ENCODE measurements around the gene RADX. TPM values are rescaled to one million over a fixed set of nuclear protein-coding genes. Genes with fewer than 3 reads are reported as not detected.
"Not testable (repeated sequence)": the region's sequence is repeated elsewhere in the genome, so short reads cannot be mapped to it uniquely, and the experiment has no call there.

Gene RADX
- polyA plus RNA-seq, 2 donors: 1.1 to 2.0 TPM

- H3K27ac ChIP-seq (ENCODE audit: low read depth in 2 of 2, low read length in 1 of 2): no peak overlapping the region
- H3K27me3 ChIP-seq (ENCODE audit: control insufficient read depth in 1 of 2, insufficient read depth in 2 of 2, low read length in 2 of 2): peaks cover 0 to 4% of the 10 kb centered on the region in 2 donors
- WGBS, 2 donors: 14 to 43% methylated on average over 1 of the region's 1 CpG
- no peaks in the 10 kb centered on the region for H3K36me3 ChIP-seq (ENCODE audit: control insufficient read depth in 2 of 2, insufficient read depth in 2 of 2, low read length in 1 of 2)
- H3K4me1 ChIP-seq (ENCODE audit: control insufficient read depth in 2 of 2, insufficient read depth in 2 of 2, low read length in 1 of 2): no peaks in the 10 kb centered on the region
- H3K4me3 ChIP-seq (ENCODE audit: low read depth in 1 of 2, low read length in 2 of 2): peak overlapping the region; percentile 43 to 57
- H3K9me3 ChIP-seq (ENCODE audit: control insufficient read depth in 2 of 2, insufficient read depth in 1 of 2, low read depth in 1 of 2, low read length in 1 of 2): peaks cover 0 to 4% of the 10 kb centered on the region in 2 donors
Measured at GRCh38 chrX:106611317-106611678, 480 bp upstream of the RADX start.

- Histone ChIP-seq H3K36me3 (ENCODE audit: control insufficient read depth in 2 of 2, insufficient read depth in 2 of 2, low read length in 1 of 2) (no peaks in the 10 kb centered on the region), H3K27ac (ENCODE audit: low read depth in 2 of 2, low read length in 1 of 2) (no peak overlapping the region), H3K9me3 (ENCODE audit: control insufficient read depth in 2 of 2, insufficient read depth in 1 of 2, low read depth in 1 of 2, low read length in 1 of 2) (peaks cover 0 to 4% of the 10 kb centered on the region in 2 donors), H3K27me3 (ENCODE audit: control insufficient read depth in 1 of 2, insufficient read depth in 2 of 2, low read length in 2 of 2) (peaks cover 0 to 4% of the 10 kb centered on the region in 2 donors), H3K4me3 (ENCODE audit: low read depth in 1 of 2, low read length in 2 of 2) (peak overlapping the region; percentile 43 to 57), H3K4me1 (ENCODE audit: control insufficient read depth in 2 of 2, insufficient read depth in 2 of 2, low read length in 1 of 2) (no peaks in the 10 kb centered on the region)
- 3 to 21% methylated on average over 8 of the region's 8 CpGs for WGBS, 2 donors
Measured at GRCh38 chrX:106612393-106612763, 600 bp downstream of the RADX start.

- WGBS, 2 donors: 17 to 35% methylated on average over 4 of the region's 4 CpGs
- H3K27ac ChIP-seq (ENCODE audit: low read depth in 2 of 2, low read length in 1 of 2): no peak overlapping the region
- no peaks in the 10 kb centered on the region for H3K4me1 ChIP-seq (ENCODE audit: control insufficient read depth in 2 of 2, insufficient read depth in 2 of 2, low read length in 1 of 2)
- H3K36me3 ChIP-seq (ENCODE audit: control insufficient read depth in 2 of 2, insufficient read depth in 2 of 2, low read length in 1 of 2): no peaks in the 10 kb centered on the region
- peaks cover 0 to 4% of the 10 kb centered on the region in 2 donors for H3K9me3 ChIP-seq (ENCODE audit: control insufficient read depth in 2 of 2, insufficient read depth in 1 of 2, low read depth in 1 of 2, low read length in 1 of 2)
- H3K27me3 ChIP-seq (ENCODE audit: control insufficient read depth in 1 of 2, insufficient read depth in 2 of 2, low read length in 2 of 2): peaks cover 0 to 4% of the 10 kb centered on the region in 2 donors
- peak overlapping the region in 1 of 2 donors; percentile 43 for H3K4me3 ChIP-seq (ENCODE audit: low read depth in 1 of 2, low read length in 2 of 2)
Measured at GRCh38 chrX:106613277-106613676, 1.5 kb downstream of the RADX start.

- Histone ChIP-seq H3K36me3 (ENCODE audit: control insufficient read depth in 2 of 2, insufficient read depth in 2 of 2, low read length in 1 of 2) (no peaks in the 10 kb centered on the region), H3K4me1 (ENCODE audit: control insufficient read depth in 2 of 2, insufficient read depth in 2 of 2, low read length in 1 of 2) (no peaks in the 10 kb centered on the region), H3K27me3 (ENCODE audit: control insufficient read depth in 1 of 2, insufficient read depth in 2 of 2, low read length in 2 of 2) (peaks cover 0 to 4% of the 10 kb centered on the region in 2 donors), H3K27ac (ENCODE audit: low read depth in 2 of 2, low read length in 1 of 2) (no peak overlapping the region), H3K9me3 (ENCODE audit: control insufficient read depth in 2 of 2, insufficient read depth in 1 of 2, low read depth in 1 of 2, low read length in 1 of 2) (peaks cover 0 to 4% of the 10 kb centered on the region in 2 donors), H3K4me3 (ENCODE audit: low read depth in 1 of 2, low read length in 2 of 2) (no peak overlapping the region)
- 49 to 74% methylated on average over 7 of the region's 7 CpGs for WGBS, 2 donors
Measured at GRCh38 chrX:106615041-106615440, 3.3 kb downstream of the RADX start.

- Histone ChIP-seq H3K27me3 (ENCODE audit: control insufficient read depth in 1 of 2, insufficient read depth in 2 of 2, low read length in 2 of 2) (no peaks in the 10 kb centered on the region), H3K9me3 (ENCODE audit: control insufficient read depth in 2 of 2, insufficient read depth in 1 of 2, low read depth in 1 of 2, low read length in 1 of 2) (no peaks in the 10 kb centered on the region), H3K4me3 (ENCODE audit: low read depth in 1 of 2, low read length in 2 of 2) (no peak overlapping the region), H3K4me1 (ENCODE audit: control insufficient read depth in 2 of 2, insufficient read depth in 2 of 2, low read length in 1 of 2) (no peaks in the 10 kb centered on the region), H3K36me3 (ENCODE audit: control insufficient read depth in 2 of 2, insufficient read depth in 2 of 2, low read length in 1 of 2) (no peaks in the 10 kb centered on the region), H3K27ac (ENCODE audit: low read depth in 2 of 2, low read length in 1 of 2) (no peak overlapping the region)
- 44 to 56% methylated on average over 3 of the region's 3 CpGs for WGBS, 2 donors
Measured at GRCh38 chrX:106619797-106620196, 8.0 kb downstream of the RADX start.

- no peaks in the 10 kb centered on the region for H3K36me3 ChIP-seq (ENCODE audit: control insufficient read depth in 2 of 2, insufficient read depth in 2 of 2, low read length in 1 of 2)
- no peaks in the 10 kb centered on the region for H3K9me3 ChIP-seq (ENCODE audit: control insufficient read depth in 2 of 2, insufficient read depth in 1 of 2, low read depth in 1 of 2, low read length in 1 of 2)
- no peaks in the 10 kb centered on the region for H3K4me1 ChIP-seq (ENCODE audit: control insufficient read depth in 2 of 2, insufficient read depth in 2 of 2, low read length in 1 of 2)
- 86 to 95% methylated on average over 2 of the region's 2 CpGs for WGBS, 2 donors
- no peaks in the 10 kb centered on the region for H3K27me3 ChIP-seq (ENCODE audit: control insufficient read depth in 1 of 2, insufficient read depth in 2 of 2, low read length in 2 of 2)
- H3K4me3 ChIP-seq (ENCODE audit: low read depth in 1 of 2, low read length in 2 of 2): no peak overlapping the region
- no peak overlapping the region for H3K27ac ChIP-seq (ENCODE audit: low read depth in 2 of 2, low read length in 1 of 2)
Measured at GRCh38 chrX:106621836-106622235, 10.1 kb downstream of the RADX start.

GRCh38 chrX:106626789-106627188 is 15.0 kb downstream of the RADX start:
- no peaks in the 10 kb centered on the region for H3K36me3 ChIP-seq (ENCODE audit: control insufficient read depth in 2 of 2, insufficient read depth in 2 of 2, low read length in 1 of 2)
- no peak overlapping the region for H3K4me3 ChIP-seq (ENCODE audit: low read depth in 1 of 2, low read length in 2 of 2)

GRCh38 chrX:106631615-106632014 is 19.8 kb downstream of the RADX start:
- H3K27ac ChIP-seq (ENCODE audit: low read depth in 2 of 2, low read length in 1 of 2): no peak overlapping the region
- no peaks in the 10 kb centered on the region for H3K36me3 ChIP-seq (ENCODE audit: control insufficient read depth in 2 of 2, insufficient read depth in 2 of 2, low read length in 1 of 2)
- H3K9me3 ChIP-seq (ENCODE audit: control insufficient read depth in 2 of 2, insufficient read depth in 1 of 2, low read depth in 1 of 2, low read length in 1 of 2): no peaks in the 10 kb centered on the region
- H3K4me1 ChIP-seq (ENCODE audit: control insufficient read depth in 2 of 2, insufficient read depth in 2 of 2, low read length in 1 of 2): no peaks in the 10 kb centered on the region
- H3K27me3 ChIP-seq (ENCODE audit: control insufficient read depth in 1 of 2, insufficient read depth in 2 of 2, low read length in 2 of 2): no peaks in the 10 kb centered on the region
- no peak overlapping the region for H3K4me3 ChIP-seq (ENCODE audit: low read depth in 1 of 2, low read length in 2 of 2)

More at GRCh38 chrX:106626789-106627188, 15.0 kb downstream of the RADX start:
- no peak overlapping the region for H3K27ac ChIP-seq (ENCODE audit: low read depth in 2 of 2, low read length in 1 of 2)
- no peaks in the 10 kb centered on the region for H3K27me3 ChIP-seq (ENCODE audit: control insufficient read depth in 1 of 2, insufficient read depth in 2 of 2, low read length in 2 of 2)
- H3K9me3 ChIP-seq (ENCODE audit: control insufficient read depth in 2 of 2, insufficient read depth in 1 of 2, low read depth in 1 of 2, low read length in 1 of 2): no peaks in the 10 kb centered on the region
- H3K4me1 ChIP-seq (ENCODE audit: control insufficient read depth in 2 of 2, insufficient read depth in 2 of 2, low read length in 1 of 2): no peaks in the 10 kb centered on the region

- 62 to 76% methylated on average over 1 of the region's 1 CpG for WGBS, 2 donors
- Histone ChIP-seq H3K36me3 (ENCODE audit: control insufficient read depth in 2 of 2, insufficient read depth in 2 of 2, low read length in 1 of 2) (no peaks in the 10 kb centered on the region), H3K4me3 (ENCODE audit: low read depth in 1 of 2, low read length in 2 of 2) (no peak overlapping the region), H3K27me3 (ENCODE audit: control insufficient read depth in 1 of 2, insufficient read depth in 2 of 2, low read length in 2 of 2) (no peaks in the 10 kb centered on the region), H3K27ac (ENCODE audit: low read depth in 2 of 2, low read length in 1 of 2) (no peak overlapping the region), H3K4me1 (ENCODE audit: control insufficient read depth in 2 of 2, insufficient read depth in 2 of 2, low read length in 1 of 2) (no peaks in the 10 kb centered on the region), H3K9me3 (ENCODE audit: control insufficient read depth in 2 of 2, insufficient read depth in 1 of 2, low read depth in 1 of 2, low read length in 1 of 2) (no peaks in the 10 kb centered on the region)
Measured at GRCh38 chrX:106649523-106650428, 38.0 kb downstream of the RADX start.

GRCh38 chrX:106653625-106654024 is 41.8 kb downstream of the RADX start:
- not testable (repeated sequence) for H3K27ac ChIP-seq (ENCODE audit: low read depth in 2 of 2, low read length in 1 of 2); H3K36me3 ChIP-seq (ENCODE audit: control insufficient read depth in 2 of 2, insufficient read depth in 2 of 2, low read length in 1 of 2); H3K4me3 ChIP-seq (ENCODE audit: low read depth in 1 of 2, low read length in 2 of 2); H3K9me3 ChIP-seq (ENCODE audit: control insufficient read depth in 2 of 2, insufficient read depth in 1 of 2, low read depth in 1 of 2, low read length in 1 of 2); H3K27me3 ChIP-seq (ENCODE audit: control insufficient read depth in 1 of 2, insufficient read depth in 2 of 2, low read length in 2 of 2); H3K4me1 ChIP-seq (ENCODE audit: control insufficient read depth in 2 of 2, insufficient read depth in 2 of 2, low read length in 1 of 2)
- 92 to 93% methylated on average over 2 of the region's 2 CpGs for WGBS, 2 donors
